ENCODE measurements around the gene VOPP1. TPM values are rescaled to one million over a fixed set of nuclear protein-coding genes. Genes with fewer than 3 reads are reported as not detected.

The VOPP1 gene
- total RNA-seq, 4 donors from 2014 or later = 15.7 to 24.9 (median 20.3) TPM

DNA sequence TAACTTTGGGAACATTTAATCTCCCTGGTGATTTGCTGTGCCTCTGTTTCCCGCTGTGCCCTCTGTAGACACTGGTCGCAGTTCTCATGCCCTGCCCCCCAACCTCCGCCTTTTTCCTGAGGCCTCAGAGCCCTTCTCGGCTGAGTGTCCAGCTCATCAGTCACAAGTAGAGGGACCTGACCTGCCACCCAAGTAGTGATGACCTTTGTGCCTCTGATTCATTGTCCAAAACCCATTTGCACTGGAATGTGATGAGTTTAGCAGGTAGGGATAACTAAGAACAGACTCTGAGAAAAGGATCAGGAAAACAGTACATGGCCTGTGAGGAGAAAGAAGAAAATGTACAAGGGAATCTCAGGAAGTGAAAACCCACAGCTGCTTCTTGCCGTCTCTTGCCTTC is 148.4 kb downstream of the VOPP1 start:
- 90% methylated on average over 5 of the region's 5 CpGs for WGBS
- Histone ChIP-seq H3K4me3 (no peak overlapping the region), H3K9me3 (no peaks in the 10 kb centered on the region), H3K27ac (no peak overlapping the region), H3K27me3 (no peaks in the 10 kb centered on the region), H3K36me3 (peaks cover 19% of the 10 kb centered on the region), H3K4me1 (no peaks in the 10 kb centered on the region)
- no peak for DNase-seq (ENCODE audit: low spot score in 2 of 2)
- TF ChIP-seq EP300 (IDR thresholded peaks at IDR 0.05) = no peak
- no peak for TF ChIP-seq POLR2A (IDR thresholded peaks at IDR 0.05)
- TF ChIP-seq, protein P1, sequence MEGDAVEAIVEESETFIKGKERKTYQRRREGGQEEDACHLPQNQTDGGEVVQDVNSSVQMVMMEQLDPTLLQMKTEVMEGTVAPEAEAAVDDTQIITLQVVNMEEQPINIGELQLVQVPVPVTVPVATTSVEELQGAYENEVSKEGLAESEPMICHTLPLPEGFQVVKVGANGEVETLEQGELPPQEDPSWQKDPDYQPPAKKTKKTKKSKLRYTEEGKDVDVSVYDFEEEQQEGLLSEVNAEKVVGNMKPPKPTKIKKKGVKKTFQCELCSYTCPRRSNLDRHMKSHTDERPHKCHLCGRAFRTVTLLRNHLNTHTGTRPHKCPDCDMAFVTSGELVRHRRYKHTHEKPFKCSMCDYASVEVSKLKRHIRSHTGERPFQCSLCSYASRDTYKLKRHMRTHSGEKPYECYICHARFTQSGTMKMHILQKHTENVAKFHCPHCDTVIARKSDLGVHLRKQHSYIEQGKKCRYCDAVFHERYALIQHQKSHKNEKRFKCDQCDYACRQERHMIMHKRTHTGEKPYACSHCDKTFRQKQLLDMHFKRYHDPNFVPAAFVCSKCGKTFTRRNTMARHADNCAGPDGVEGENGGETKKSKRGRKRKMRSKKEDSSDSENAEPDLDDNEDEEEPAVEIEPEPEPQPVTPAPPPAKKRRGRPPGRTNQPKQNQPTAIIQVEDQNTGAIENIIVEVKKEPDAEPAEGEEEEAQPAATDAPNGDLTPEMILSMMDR (IDR thresholded peaks at IDR 0.05) = no peak
- TF ChIP-seq POLR2AphosphoS5 (IDR thresholded peaks at IDR 0.05) = no peak

DNA sequence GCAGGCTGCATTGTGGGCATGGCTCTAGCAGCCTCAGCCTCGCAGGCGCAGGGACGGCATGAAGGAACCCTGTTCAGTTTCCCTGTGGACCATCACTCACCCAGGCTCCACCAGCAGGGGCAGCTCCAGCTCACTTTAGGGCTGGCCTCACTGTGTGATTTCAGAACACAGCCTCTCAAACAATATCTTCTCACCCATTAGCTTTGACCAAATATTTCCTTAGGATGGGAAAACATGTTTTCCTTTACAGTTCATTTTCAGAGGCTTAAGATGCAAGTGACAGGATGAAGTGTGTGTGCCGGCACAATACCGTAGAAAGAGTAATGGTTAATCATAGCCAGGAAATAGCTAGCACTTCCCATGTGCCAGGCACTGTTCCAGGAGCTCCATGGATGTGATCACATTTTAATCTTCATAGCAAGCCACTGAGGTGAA is 149.0 kb downstream of the VOPP1 start:
- Histone ChIP-seq H3K36me3 (peaks cover 19% of the 10 kb centered on the region), H3K27me3 (no peaks in the 10 kb centered on the region)

More for the DNA sequence above, 149.0 kb downstream of the VOPP1 start:
- DNase-seq (ENCODE audit: low spot score in 2 of 2) = no peak
- WGBS = 89% methylated on average over 5 of the region's 5 CpGs
- H3K27ac ChIP-seq = no peak overlapping the region
- no peaks in the 10 kb centered on the region for H3K4me1 ChIP-seq
- TF ChIP-seq EP300 (IDR thresholded peaks at IDR 0.05) (no peak), POLR2AphosphoS5 (IDR thresholded peaks at IDR 0.05) (no peak), POLR2A (IDR thresholded peaks at IDR 0.05) (no peak)
- TF ChIP-seq, protein P1 (IDR thresholded peaks at IDR 0.05) = no peak
- H3K4me3 ChIP-seq = no peak overlapping the region
- no peaks in the 10 kb centered on the region for H3K9me3 ChIP-seq

Other genes starting within 250 kb of the VOPP1 start
- gene LANCL2, start 207.2 kb downstream of the VOPP1 start, total RNA-seq = 10 to 100 TPM; 11.4 to 22.9 (median 17.7) TPM

Measured in suprapubic skin (tissue), 4 donors.